ENCODE data around the gene PTTG1IP.

DNA sequence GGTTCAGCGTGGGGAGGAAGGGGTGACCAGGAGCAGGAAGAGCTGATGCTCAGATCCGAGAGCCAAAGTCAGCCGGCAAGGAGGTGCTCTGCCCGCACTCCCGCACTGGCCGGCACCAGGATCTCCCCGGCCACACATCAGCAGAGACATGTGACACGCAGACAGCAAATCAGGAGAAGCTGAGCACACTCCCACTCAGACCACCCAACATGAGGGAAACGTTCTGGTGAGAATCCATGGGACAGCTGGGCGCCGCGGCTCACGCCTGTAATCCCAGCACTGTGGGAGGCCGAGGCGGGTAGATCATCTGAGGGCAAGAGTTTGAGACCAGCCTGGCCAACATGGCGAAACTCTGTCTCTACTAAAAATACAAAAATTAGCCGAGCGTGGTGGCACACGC is 18.6 kb upstream of the PTTG1IP start:
- TF ChIP-seq ZNF140 (tag by site-specific recombination; IDR thresholded peaks at IDR 0.05): no peak
- TF ChIP-seq, protein P1, sequence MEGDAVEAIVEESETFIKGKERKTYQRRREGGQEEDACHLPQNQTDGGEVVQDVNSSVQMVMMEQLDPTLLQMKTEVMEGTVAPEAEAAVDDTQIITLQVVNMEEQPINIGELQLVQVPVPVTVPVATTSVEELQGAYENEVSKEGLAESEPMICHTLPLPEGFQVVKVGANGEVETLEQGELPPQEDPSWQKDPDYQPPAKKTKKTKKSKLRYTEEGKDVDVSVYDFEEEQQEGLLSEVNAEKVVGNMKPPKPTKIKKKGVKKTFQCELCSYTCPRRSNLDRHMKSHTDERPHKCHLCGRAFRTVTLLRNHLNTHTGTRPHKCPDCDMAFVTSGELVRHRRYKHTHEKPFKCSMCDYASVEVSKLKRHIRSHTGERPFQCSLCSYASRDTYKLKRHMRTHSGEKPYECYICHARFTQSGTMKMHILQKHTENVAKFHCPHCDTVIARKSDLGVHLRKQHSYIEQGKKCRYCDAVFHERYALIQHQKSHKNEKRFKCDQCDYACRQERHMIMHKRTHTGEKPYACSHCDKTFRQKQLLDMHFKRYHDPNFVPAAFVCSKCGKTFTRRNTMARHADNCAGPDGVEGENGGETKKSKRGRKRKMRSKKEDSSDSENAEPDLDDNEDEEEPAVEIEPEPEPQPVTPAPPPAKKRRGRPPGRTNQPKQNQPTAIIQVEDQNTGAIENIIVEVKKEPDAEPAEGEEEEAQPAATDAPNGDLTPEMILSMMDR (tag by site-specific recombination; IDR thresholded peaks at IDR 0.05): no peak
- no peak for TF ChIP-seq ZBTB8A (tag by site-specific recombination; IDR thresholded peaks at IDR 0.05)
- TF ChIP-seq ZFP3 (tag by site-specific recombination; IDR thresholded peaks at IDR 0.05; ENCODE audit: low read depth): no peak
- TF ChIP-seq ZNF2 (tag by site-specific recombination; IDR thresholded peaks at IDR 0.05): no peak
- TF ChIP-seq, protein P2, sequence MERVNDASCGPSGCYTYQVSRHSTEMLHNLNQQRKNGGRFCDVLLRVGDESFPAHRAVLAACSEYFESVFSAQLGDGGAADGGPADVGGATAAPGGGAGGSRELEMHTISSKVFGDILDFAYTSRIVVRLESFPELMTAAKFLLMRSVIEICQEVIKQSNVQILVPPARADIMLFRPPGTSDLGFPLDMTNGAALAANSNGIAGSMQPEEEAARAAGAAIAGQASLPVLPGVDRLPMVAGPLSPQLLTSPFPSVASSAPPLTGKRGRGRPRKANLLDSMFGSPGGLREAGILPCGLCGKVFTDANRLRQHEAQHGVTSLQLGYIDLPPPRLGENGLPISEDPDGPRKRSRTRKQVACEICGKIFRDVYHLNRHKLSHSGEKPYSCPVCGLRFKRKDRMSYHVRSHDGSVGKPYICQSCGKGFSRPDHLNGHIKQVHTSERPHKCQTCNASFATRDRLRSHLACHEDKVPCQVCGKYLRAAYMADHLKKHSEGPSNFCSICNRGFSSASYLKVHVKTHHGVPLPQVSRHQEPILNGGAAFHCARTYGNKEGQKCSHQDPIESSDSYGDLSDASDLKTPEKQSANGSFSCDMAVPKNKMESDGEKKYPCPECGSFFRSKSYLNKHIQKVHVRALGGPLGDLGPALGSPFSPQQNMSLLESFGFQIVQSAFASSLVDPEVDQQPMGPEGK (tag by site-specific recombination; IDR thresholded peaks at IDR 0.05): no peak
- no peak for TF ChIP-seq ZNF549 (tag by site-specific recombination; IDR thresholded peaks at IDR 0.05)
- TF ChIP-seq ZNF624 (tag by site-specific recombination; IDR thresholded peaks at IDR 0.05): no peak

All from HEK293 (cell line).